HL-60/S4 treated with retinoic acid at 250 ng/mL for 4 days and 3 days (cell line): ENCODE data around the gene CDH10.

Experiments used
- in situ Hi-C: fragments of 300-500 bp; cut with MboI; formaldehyde crosslinking; loops from 2 replicates; pipeline ENCODE4 v1.7.0; 2022; ENCODE audit warnings: low sequenced_read_pairs

The CDH10 gene

GRCh38 chr5:24492229-24492628, 152.5 kb downstream of the CDH10 start:
- in situ Hi-C loops = no loop called here

GRCh38 chr5:24491490-24491889, 153.3 kb downstream of the CDH10 start:
- in situ Hi-C loops = no loop called here

- in situ Hi-C loops = no loop called here
These were observed 157.2 kb downstream of the CDH10 start for GRCh38 chr5:24487368-24488229.

- in situ Hi-C loops = no loop called here
These were observed 163.8 kb downstream of the CDH10 start for GRCh38 chr5:24480952-24481351.

GRCh38 chr5:24477958-24478357, 166.8 kb downstream of the CDH10 start:
- in situ Hi-C loops = no loop called here

GRCh38 chr5:24475101-24475500, 169.7 kb downstream of the CDH10 start:
- in situ Hi-C loops = no loop called here

GRCh38 chr5:24474685-24475084, 170.1 kb downstream of the CDH10 start:
- in situ Hi-C loops = no loop called here

- in situ Hi-C loops = no loop called here
These were observed 172.3 kb downstream of the CDH10 start for GRCh38 chr5:24472518-24472917.

GRCh38 chr5:24444414-24444813, 200.4 kb downstream of the CDH10 start:
- in situ Hi-C loops = no loop called here

GRCh38 chr5:24439465-24439864, 205.3 kb downstream of the CDH10 start:
- in situ Hi-C loops = no loop called here
